Prostate gland (tissue), 2 donors: ENCODE data around the gene CDH26.

Source experiments
- CTCF ChIP-seq, 4 experiments: fragments of 200-600 bp in 2 of 4; fragments of 450-650 bp in 2 of 4; sonication (generic) in 2 of 4; IDR thresholded peaks; 1 replicate in 3 of 4; 2 replicates in 1 of 4; pipeline ENCODE4 v1.5.1; 2016 to 2019; ENCODE audit warnings: antibody characterized with exemption in 4 of 4, mild to moderate bottlenecking in 2 of 4, moderate library complexity in 2 of 4
- POLR2A ChIP-seq: fragments of 450-650 bp; IDR thresholded peaks from one replicate; pipeline ENCODE4 v1.6.1; 2016; ENCODE audit warnings: antibody characterized with exemption, mild to moderate bottlenecking

GRCh38 chr20:59940956-59941294, 17.3 kb upstream of the CDH26 start:
- TF ChIP-seq CTCF (IDR thresholded peaks at IDR 0.05) (no peak), POLR2A (no peak)
